HAP-1 (cell line): ENCODE measurements around the gene PFKP.

Source experiments
- DNase-seq, 2 experiments: peaks; one replicate each; pipeline ENCODE4 v3.0.0-alpha.2; 2016 to 2020; ENCODE audit warnings: low spot score in 2 of 2
- H3K27me3 ChIP-seq: fragments of 250-450 bp; sonication (Bioruptor Pico); 2 replicates; pipeline ENCODE4 v1.5.1; 2020; ENCODE audit warnings: low read depth, mild to moderate bottlenecking, moderate library complexity
- H3K36me3 ChIP-seq: fragments of 250-450 bp; sonication (Bioruptor Pico); replicated peaks from 2 replicates; pipeline ENCODE4 v1.5.1; 2020; ENCODE audit warnings: mild to moderate bottlenecking
- H3K4me1 ChIP-seq: fragments of 250-450 bp; sonication (Bioruptor Pico); 2 replicates; pipeline ENCODE4 v1.5.1; 2020; ENCODE audit warnings: mild to moderate bottlenecking
- H3K4me3 ChIP-seq: fragments of 250-450 bp; sonication (Bioruptor Pico); 2 replicates; pipeline ENCODE4 v1.5.1; 2020; ENCODE audit warnings: mild to moderate bottlenecking, moderate library complexity
- H3K9me3 ChIP-seq: fragments of 250-450 bp; sonication (Bioruptor Pico); 2 replicates; pipeline ENCODE4 v1.5.1; 2020; ENCODE audit warnings: mild to moderate bottlenecking, moderate library complexity
- in situ Hi-C: fragments of 300-500 bp; cut with MboI; formaldehyde crosslinking; loops from 3 replicates; pipeline ENCODE4 v1.14.3; 2020; ENCODE audit warnings: low sequenced_read_pairs, inconsistent platforms, mixed read lengths

The PFKP gene

GRCh38 chr10:3139216-3139910, 72.0 kb downstream of the PFKP start:
- no peaks in the 10 kb centered on the region for H3K4me1 ChIP-seq
- H3K9me3 ChIP-seq, result no peaks in the 10 kb centered on the region
- in situ Hi-C loops, result no loop called here
- peaks cover 84% of the 10 kb centered on the region for H3K36me3 ChIP-seq
- H3K27me3 ChIP-seq, result no peaks in the 10 kb centered on the region
- H3K4me3 ChIP-seq, result no peak overlapping the region
- peak; percentile 51 to 63 for DNase-seq

DNA sequence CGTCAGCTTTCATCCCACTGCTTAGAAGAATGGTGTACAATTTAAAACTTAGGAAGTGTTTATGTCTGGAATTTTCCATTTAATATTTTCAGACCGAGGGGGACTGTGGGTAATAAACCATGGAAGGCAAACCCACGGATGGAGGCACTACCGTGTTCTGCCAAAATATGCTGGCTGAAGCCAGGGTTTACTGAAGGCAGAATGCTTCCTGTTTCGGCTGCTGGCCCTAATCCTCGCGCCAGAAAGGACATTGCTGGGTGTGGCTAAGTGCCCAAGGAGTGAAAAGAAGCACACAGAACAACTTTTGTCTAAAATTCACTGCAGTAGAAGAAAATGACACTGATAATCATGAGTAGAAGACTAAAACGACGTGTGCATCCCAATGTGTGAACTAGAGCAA, 72.9 kb downstream of the PFKP start:
- Histone ChIP-seq H3K27me3 (no peaks in the 10 kb centered on the region), H3K36me3 (peaks cover 84% of the 10 kb centered on the region), H3K4me1 (no peaks in the 10 kb centered on the region), H3K4me3 (no peak overlapping the region), H3K9me3 (no peaks in the 10 kb centered on the region)
- in situ Hi-C loops, result no loop called here
- DNase-seq, result no peak

- H3K4me3 ChIP-seq, result no peak overlapping the region
- H3K36me3 ChIP-seq, result peaks cover 74% of the 10 kb centered on the region
- no peak for DNase-seq
- no peaks in the 10 kb centered on the region for H3K27me3 ChIP-seq
- no peaks in the 10 kb centered on the region for H3K9me3 ChIP-seq
- no peaks in the 10 kb centered on the region for H3K4me1 ChIP-seq
- in situ Hi-C loops, result no loop called here
Measured at GRCh38 chr10:3141351-3142005, 74.1 kb downstream of the PFKP start.

DNA sequence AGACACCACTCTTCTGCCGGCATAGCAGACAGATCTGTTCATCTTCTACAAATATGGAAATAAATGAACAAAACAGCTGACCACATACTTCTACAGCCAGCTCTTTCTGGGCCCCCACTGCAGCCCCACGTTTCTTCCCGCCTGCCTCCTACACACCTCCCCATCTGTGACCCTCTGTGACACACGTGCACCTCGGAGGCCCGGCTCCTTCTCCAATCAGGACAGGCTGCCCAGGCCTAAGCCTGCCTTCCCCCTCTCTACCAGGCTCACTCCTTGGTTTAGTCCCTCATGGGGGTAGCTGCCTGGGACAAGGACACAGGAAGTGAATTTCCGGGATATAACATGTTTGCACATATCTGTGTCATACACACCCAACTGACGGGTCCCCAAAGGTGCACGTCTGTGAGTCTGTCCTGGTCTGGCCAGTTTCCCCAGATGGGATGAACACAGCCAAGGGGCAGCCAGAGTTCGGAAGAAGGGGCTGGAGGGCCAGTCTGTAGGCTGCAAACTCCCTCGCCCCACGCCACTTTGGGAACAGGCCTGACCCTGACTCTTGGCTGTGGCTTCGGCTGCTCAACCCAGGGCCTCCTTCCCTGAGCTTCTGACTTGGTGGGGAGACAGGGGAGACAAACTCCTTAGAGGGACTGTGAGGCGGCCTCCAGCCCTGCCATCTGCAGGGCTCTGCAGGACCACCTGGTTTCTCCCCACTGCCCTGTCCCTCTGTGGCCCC, 75.0 kb downstream of the PFKP start:
- DNase-seq, result no peak
- Histone ChIP-seq H3K4me3 (no peak overlapping the region), H3K27me3 (no peaks in the 10 kb centered on the region), H3K36me3 (peaks cover 75% of the 10 kb centered on the region), H3K4me1 (no peaks in the 10 kb centered on the region), H3K9me3 (no peaks in the 10 kb centered on the region)
- in situ Hi-C loops, result no loop called here

DNA sequence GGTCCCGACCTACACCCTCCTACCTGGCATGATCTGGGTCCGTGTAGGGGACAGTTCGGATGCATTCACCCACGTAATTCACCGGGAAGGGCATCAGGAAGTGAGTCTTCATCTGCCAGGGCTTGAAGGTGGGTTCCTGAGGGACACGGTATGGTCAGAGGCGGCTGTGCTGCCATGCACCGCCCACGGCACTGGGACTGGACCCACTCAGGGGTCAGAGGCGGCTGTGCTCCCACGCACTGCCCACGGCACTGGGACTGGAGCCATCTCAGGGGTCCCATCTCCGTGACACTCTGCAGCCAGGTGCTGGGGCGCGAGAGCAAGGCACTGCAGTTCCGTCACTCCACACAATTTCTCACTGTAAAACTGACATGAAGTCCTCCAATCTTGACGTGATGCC, 76.0 kb downstream of the PFKP start:
- DNase-seq, result no peak
- Histone ChIP-seq H3K9me3 (no peaks in the 10 kb centered on the region), H3K4me1 (no peaks in the 10 kb centered on the region), H3K36me3 (peaks cover 69% of the 10 kb centered on the region), H3K4me3 (no peak overlapping the region), H3K27me3 (no peaks in the 10 kb centered on the region)
- in situ Hi-C loops, result no loop called here

GRCh38 chr10:3143791-3144434, 76.6 kb downstream of the PFKP start:
- DNase-seq, result no peak
- Histone ChIP-seq H3K4me3 (no peak overlapping the region), H3K36me3 (peaks cover 63% of the 10 kb centered on the region), H3K4me1 (no peaks in the 10 kb centered on the region), H3K9me3 (no peaks in the 10 kb centered on the region), H3K27me3 (no peaks in the 10 kb centered on the region)
- in situ Hi-C loops, result no loop called here

DNA sequence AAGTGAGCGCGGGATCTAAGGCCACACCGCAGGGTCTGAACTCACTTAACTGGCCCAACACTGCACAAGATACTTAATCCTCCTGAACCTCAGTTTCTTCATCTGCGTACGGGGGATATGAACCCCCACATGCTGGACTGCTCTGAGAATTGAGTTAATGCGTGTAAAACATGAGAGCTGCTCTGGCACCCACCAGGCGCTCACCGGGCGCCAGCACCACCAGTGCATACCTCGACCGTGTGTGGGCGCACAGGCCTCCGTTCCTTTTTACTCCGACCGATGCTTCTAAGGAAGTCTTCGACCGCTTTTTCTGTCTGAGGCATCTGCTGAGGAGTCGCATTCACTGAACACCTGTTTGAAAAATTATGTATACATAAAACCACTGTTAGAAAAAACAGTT, 78.0 kb downstream of the PFKP start:
- H3K4me1 ChIP-seq, result no peaks in the 10 kb centered on the region
- H3K9me3 ChIP-seq, result no peaks in the 10 kb centered on the region
- no peak for DNase-seq
- H3K36me3 ChIP-seq, result peaks cover 58% of the 10 kb centered on the region
- no peak overlapping the region for H3K4me3 ChIP-seq
- in situ Hi-C loops, result no loop called here
- H3K27me3 ChIP-seq, result no peaks in the 10 kb centered on the region

GRCh38 chr10:3146289-3146688, 78.9 kb downstream of the PFKP start:
- no peaks in the 10 kb centered on the region for H3K9me3 ChIP-seq
- H3K4me1 ChIP-seq, result no peaks in the 10 kb centered on the region
- in situ Hi-C loops, result no loop called here
- DNase-seq, result no peak
- no peaks in the 10 kb centered on the region for H3K27me3 ChIP-seq
- no peak overlapping the region for H3K4me3 ChIP-seq
- peaks cover 60% of the 10 kb centered on the region for H3K36me3 ChIP-seq

GRCh38 chr10:3147117-3147820, 79.9 kb downstream of the PFKP start:
- no peak for DNase-seq
- Histone ChIP-seq H3K36me3 (peaks cover 55% of the 10 kb centered on the region), H3K9me3 (no peaks in the 10 kb centered on the region), H3K27me3 (no peaks in the 10 kb centered on the region), H3K4me3 (no peak overlapping the region), H3K4me1 (no peaks in the 10 kb centered on the region)
- in situ Hi-C loops, result no loop called here

GRCh38 chr10:3148041-3148440, 80.7 kb downstream of the PFKP start:
- H3K36me3 ChIP-seq, result peaks cover 51% of the 10 kb centered on the region
- in situ Hi-C loops, result no loop called here
- H3K4me3 ChIP-seq, result no peak overlapping the region
- no peaks in the 10 kb centered on the region for H3K27me3 ChIP-seq
- no peaks in the 10 kb centered on the region for H3K4me1 ChIP-seq
- no peaks in the 10 kb centered on the region for H3K9me3 ChIP-seq
- DNase-seq, result no peak

- Histone ChIP-seq H3K9me3 (no peaks in the 10 kb centered on the region), H3K4me1 (no peaks in the 10 kb centered on the region), H3K4me3 (no peak overlapping the region), H3K27me3 (no peaks in the 10 kb centered on the region), H3K36me3 (peaks cover 46% of the 10 kb centered on the region)
- in situ Hi-C loops, result no loop called here
- no peak for DNase-seq
Measured at GRCh38 chr10:3148994-3149393, 81.6 kb downstream of the PFKP start.

DNA sequence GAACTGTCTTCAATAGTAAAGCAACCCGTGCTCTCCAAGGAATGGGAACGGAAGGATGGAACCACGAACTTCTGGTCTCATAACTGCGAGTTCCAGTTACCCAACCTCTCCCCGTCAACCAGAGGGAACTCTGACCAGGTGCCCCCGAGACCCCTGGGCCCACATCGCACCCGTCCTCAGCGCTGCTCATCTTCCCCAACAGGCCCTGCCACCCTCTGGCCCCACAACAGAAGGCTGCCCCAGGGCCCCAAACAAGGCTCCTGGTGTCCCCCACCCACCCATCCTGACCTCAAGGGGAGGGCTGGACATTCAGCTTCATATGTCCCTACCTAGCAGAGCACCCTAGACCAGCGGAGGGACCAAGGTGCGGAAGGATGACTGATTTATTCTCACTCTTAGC, 82.6 kb downstream of the PFKP start:
- H3K27me3 ChIP-seq, result no peaks in the 10 kb centered on the region
- no peaks in the 10 kb centered on the region for H3K4me1 ChIP-seq
- H3K4me3 ChIP-seq, result no peak overlapping the region
- H3K36me3 ChIP-seq, result peaks cover 44% of the 10 kb centered on the region
- no peaks in the 10 kb centered on the region for H3K9me3 ChIP-seq
- in situ Hi-C loops, result no loop called here
- no peak for DNase-seq

GRCh38 chr10:3150366-3150765, 83.0 kb downstream of the PFKP start:
- no peaks in the 10 kb centered on the region for H3K27me3 ChIP-seq
- no peak overlapping the region for H3K4me3 ChIP-seq
- H3K4me1 ChIP-seq, result no peaks in the 10 kb centered on the region
- in situ Hi-C loops, result no loop called here
- peaks cover 44% of the 10 kb centered on the region for H3K36me3 ChIP-seq
- no peaks in the 10 kb centered on the region for H3K9me3 ChIP-seq
- DNase-seq, result no peak
